Stimulated activated CD8-positive, alpha-beta memory T cell treated with anti-CD3 and anti-CD28 coated beads, Interleukin-4, amount 100 ng/mL, for 24 hours (primary cell): ENCODE results near the gene KRTAP10-9.
"Not testable (repeated sequence)": the region's sequence is repeated elsewhere in the genome, so short reads cannot be mapped to it uniquely, and the experiment has no call there.

ENCODE experiments used
- DNase-seq: peaks from one replicate; pipeline ENCODE4 v3.0.0-alpha.2; 2020; ENCODE audit warnings: low read depth

KRTAP10-9 gene

GRCh38 chr21:44626673-44627143, at the start of gene KRTAP10-9:
Gene KRTAP10-9, plus strand, starts transcription at chr21:44627093. Its CDS starts 79 bp downstream, at chr21:44627172.
- DNase-seq = no peak

DNA sequence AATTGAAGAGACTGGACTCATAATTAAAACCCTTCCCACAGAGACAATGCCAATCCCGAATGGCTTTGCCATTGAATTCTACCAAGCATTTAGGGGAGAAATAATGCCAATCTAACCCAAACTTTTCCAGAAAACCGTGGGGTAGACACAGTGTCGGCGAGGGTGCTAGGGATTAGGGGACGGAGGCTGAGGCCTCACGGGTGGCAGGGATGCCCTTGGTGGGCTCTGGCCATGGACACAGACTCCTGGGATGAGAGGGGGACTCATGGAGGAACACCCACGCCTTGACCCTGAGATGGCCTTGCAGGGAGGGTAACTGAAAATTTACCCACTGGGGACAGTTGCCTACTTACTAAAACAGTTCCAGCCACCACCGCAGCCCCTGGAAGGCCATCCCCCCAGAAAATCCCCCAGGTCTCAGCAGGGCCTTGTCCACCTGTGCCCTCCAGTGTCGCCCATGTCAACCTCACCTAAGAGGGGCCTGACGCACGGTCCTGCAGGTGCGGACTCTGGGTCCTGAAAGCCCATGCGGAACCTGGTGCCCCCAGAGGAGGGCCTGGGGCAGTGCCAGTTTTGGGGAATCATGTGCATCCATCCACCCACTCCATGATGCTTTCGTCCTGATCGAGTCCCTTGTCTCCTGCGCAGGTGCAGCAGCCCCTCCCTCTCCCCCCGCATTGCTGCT, 48.4 kb upstream of the KRTAP10-9 start:
- no peak for DNase-seq

GRCh38 chr21:44579056-44579832, 47.6 kb upstream of the KRTAP10-9 start:
- no peak for DNase-seq

DNA sequence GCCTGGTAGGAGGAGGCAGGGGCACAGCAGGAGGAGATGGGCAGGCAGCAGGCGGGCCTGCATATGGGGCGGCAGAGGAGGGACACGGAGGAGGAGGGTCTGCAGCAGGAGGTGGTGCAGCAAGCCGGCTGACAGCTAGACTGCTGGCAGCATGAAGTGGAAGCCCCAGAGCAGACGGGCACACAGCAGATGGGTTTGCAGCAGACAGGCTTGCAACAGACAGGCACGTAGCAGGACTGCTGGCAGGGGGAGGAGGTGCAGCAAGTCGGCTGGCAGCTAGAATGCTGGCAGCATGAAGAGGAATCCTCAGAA, 47.1 kb upstream of the KRTAP10-9 start:
- no peak for DNase-seq

DNA sequence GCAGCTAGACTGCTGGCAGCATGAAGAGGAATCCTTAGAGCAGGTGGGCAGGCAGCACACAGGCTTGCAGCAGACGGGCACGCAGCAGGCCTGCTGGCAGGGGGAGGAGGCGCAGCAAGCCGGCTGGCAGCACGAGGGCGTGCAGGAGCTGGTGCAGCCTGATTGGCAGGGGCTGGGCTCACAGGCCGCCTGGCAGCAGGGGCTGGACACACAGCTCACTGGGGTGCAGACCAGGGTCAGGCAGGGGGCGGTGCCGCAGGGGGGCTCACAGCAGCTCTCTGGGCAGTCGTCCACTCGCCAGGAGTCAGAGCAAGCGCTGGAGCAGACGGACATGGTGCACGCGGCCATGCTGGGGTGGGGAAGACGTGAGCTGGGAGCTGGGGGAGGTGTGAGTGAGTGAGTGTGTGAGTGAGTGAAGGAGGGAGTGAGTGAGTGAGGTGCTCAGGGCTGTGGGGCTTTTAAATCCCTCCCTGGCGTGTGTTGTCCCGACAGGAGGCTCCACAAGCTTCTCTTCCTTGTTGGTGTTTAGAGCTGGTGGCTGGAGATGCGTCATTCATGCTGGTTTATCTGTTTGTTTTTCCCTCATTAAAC, 46.6 kb upstream of the KRTAP10-9 start, which contains the start of gene KRTAP10-5:
Gene KRTAP10-5 (minus strand): TSS at position 374 of the 591 bp plus-strand sequence. CDS start 26 bp downstream, at position 348.
- DNase-seq = not testable (repeated sequence)

DNA sequence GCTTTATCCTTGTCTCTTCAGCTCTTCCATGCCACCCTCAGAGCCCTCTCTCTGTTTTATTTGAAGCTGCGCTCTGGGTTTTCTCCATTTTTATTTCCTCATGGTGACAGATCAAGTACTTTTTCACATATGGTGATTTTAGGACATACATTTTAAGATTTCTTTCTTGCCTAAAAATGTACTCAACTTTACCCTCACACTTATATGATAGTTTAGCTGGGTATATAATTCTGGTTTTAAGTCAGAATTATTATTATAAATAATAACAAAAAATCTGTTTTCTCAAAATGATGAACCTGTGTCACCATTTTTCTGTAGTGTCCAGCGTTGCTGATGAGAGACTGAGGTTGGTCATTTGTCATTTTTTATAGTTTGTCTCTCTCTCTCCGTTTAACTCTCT, 45.7 kb upstream of the KRTAP10-9 start:
- no peak for DNase-seq

DNA sequence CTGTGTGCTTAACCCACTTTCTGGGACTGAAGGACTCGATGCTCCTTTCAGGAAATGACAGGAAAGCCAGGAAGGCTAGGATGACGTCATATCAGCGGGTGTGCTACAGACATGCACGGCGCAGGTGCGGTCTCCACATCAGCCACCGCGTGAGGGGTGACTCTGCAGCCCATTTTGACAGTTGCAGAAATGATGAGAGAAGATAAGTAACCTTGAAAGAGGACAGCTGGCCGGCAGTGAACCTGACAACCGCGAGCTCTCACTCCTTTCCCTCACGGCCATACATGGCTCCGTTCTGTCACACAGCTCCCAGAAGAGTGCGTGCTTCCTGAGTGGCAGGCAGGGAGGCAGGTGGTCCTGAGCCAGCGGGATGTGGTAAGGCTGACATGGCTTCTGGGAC, 44.8 kb upstream of the KRTAP10-9 start:
- DNase-seq = no peak

DNA sequence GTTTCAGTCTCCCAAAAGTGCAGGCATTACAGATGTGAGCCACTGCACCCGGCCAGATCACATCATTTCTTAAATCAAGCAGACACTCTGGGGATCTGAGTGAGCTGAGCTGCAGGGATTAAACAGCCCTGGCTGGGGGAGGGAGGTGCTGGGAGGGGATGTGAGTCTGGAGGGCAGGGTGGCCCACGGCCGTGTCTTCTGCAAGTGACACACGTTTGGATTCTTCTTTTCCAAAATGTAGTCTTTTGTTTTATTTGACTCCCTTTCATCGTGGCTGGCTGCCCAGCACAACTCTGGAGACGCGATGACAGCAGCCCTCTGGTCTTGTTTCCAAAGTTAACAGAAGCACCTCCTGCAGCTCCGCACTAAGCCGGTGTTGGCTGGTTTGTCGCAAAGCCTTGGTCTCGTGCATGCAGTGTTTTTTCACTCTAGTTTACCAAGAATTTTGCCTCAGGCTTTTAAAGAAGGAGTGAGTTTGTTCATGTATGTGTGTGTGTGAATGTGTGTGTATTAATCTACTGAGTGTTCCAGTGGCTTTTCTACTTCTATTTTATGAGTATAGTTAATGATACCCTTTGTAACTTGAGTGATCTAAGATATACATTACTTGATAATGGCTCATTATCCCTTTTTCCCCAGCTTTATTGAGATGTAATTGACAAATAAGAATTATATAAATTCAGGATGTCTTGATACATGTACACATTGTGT, 43.6 kb upstream of the KRTAP10-9 start:
- DNase-seq = no peak

DNA sequence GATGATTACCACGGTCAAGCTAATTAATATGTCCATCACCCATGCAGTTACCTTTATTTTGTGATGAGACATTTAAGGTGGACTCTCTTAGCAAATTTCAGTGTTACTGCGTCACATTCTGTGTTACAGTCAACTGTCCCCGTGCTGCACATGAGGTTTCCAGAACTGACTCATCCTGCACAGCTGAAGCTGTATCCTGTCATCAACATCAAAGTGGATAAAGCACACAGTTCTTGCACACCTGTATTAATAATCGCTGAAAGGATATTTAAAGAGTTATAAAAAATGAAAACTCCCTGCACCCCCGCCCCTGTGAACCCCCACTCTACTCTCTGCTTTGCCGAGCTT, 43.1 kb upstream of the KRTAP10-9 start:
- no peak for DNase-seq

GRCh38 chr21:44585892-44586291, 41.0 kb upstream of the KRTAP10-9 start:
- no peak for DNase-seq

GRCh38 chr21:44589094-44589493, 37.8 kb upstream of the KRTAP10-9 start:
- no peak for DNase-seq

- no peak for DNase-seq
These were observed 37.1 kb upstream of the KRTAP10-9 start for GRCh38 chr21:44589586-44590305.

DNA sequence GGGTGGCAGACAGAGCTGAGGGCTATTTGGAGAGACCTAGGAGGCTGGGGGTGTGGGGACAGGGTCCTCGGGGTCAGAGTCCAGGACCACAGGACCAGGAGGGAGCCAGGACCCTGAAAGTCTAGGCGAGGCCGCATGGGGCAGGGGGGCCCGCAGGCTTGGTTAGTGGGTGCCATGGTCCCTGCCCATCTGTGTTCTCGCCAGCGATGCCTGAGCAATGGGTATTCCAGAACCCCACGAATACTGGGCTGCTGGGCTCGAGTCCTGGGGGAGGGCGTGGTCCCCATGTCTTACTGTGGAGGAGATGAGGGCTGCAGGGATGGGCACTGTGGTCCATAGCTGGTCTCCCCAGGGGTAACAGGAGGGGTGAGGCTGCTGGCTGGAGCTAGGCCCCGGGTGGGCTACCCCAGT, 36.6 kb upstream of the KRTAP10-9 start:
- no peak for DNase-seq

DNA sequence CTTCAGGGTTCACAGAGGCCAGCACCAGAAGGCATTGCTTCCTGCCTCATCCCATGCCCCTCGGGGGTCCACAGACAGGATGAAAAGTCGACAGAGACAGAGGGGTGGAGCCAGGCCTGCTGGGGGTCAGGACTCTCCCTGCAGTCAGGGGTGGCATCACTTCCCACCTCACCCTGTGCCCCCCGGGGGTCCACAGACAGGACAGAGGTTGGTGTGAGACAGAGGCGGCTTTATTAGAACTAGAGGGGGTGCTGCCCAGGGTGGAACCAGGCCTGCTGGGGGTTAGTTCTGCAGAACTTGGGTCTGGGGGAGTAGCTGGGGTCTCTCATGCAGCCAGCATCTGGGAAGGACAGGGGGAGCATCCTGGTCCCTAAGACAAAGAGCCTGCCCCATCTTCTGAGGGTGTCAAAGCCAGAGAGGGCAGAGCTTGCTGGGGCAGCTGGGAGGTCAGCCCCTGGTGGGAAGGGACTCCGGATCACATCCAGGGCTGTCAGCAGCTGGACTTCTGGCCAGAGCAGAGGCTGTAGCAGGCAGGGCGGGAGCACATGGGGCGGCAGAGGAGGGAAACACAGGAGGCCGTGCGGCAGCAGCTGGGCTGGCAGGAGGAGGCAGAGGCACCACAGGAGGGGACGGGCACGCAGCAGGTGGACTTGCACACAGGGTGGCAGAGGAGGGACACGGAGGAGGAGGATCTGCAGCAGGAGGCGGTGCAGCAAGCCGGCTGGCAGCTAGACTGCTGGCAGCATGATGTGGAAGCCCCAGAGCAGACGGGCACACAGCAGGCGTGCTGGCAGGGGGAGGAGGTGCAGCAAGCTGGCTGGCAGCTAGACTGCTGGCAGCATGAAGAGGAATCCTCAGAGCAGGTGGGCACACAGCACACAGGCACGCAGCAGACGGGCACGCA, 35.7 kb upstream of the KRTAP10-9 start:
- not testable (repeated sequence) for DNase-seq

DNA sequence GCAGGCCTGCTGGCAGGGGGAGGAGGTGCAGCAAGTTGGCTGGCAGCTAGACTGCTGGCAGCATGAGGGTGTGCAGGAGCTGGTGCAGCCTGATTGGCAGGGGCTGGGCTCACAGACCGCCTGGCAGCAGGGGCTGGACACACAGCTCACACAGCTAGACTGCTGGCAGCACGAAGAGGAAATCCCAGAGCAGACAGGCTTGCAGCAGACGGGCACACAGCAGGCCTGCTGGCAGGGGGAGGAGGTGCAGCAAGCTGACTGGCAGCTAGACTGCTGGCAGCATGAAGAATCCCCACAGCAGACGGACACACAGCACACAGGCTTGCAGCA, 35.1 kb upstream of the KRTAP10-9 start:
- DNase-seq = not testable (repeated sequence)

- no peak for DNase-seq
These were observed 34.2 kb upstream of the KRTAP10-9 start, which contains the start of gene KRTAP10-6 for GRCh38 chr21:44592446-44593311. Gene KRTAP10-6, minus strand, starts transcription at chr21:44592505. Its CDS starts 21 bp downstream, at chr21:44592484.

DNA sequence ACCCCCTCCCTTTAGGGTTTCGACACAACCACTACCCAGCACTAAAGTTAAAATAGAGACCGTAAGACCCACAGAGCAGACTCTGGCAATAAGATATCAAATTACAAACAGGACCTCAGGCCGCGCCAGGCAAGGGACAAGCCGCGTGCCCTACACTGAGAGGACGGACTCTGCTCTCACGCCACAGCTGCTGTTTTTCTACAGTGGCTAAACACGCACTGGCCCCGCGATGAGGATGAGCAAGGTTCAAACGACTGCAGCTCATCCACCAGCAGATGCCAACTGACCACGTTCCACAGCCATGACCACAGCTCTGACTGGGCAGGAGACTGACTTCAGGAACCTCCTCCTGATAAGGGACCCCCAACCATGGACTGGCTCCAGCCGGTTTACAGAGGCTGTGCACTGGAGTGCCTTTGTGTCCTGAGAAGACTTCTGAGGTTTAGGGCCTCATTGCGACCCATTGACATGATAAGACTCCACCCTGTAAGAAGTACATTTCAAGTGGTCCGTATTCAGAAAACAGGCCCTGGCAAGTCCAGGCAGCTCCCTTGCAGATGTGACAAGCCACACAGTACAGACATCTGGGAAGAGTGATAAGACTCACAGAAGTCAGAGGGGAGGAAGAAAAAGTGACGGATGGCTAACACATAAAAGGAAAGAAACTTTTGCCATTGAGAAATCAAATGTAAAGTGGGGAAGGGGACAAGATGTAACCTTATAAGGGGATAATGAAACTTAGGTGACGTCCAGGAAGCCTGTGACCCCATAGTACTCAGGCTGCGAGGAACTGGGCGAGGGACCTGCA, 33.1 kb upstream of the KRTAP10-9 start:
- no peak for DNase-seq

DNA sequence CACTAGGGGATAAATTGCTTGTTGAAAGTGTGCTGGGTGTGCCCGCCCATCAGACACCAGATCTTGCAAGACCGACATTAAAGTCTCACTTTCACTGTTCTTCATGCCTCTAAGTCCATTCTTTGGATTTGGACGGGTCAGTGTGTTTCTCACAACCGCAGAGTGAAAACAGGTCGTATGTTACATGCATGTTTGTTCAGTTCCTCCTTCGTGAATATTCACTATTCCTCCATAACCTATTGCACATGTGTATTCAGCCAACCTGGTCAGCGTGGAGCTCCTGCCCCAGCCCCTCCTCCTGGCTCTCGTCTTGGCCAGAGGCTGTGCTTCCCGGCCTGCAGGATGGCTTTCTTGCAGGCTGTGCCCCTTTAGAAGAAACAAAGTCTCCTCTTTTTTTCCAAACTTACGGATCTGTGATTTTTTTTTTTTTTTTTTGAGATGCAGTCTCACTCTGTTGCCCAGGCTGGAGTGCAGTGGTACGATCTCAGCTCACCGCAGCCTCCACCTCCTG, 32.4 kb upstream of the KRTAP10-9 start:
- DNase-seq = no peak

GRCh38 chr21:44595524-44595923, 31.4 kb upstream of the KRTAP10-9 start:
- DNase-seq = no peak
